Astrocyte (in vitro differentiated cells and primary cell): Measurements from ENCODE around the gene PACS2. TPM values are rescaled to one million over a fixed set of nuclear protein-coding genes. Genes with fewer than 3 reads are reported as not detected.

Experiments used
- DNase-seq: peaks from one replicate; pipeline ENCODE4 v3.0.0-alpha.2; 2010; ENCODE audit warnings: low read depth
- FAIRE-seq: peaks from 2 replicates; lab custom pipeline; 2011; peaks lifted over from hg19 to GRCh38; lab: Jason Lieb, UNC
- H2AFZ ChIP-seq: 2 replicates; pipeline ENCODE4 v1.6.0; 2012; ENCODE audit warnings: low read depth, low read length, inconsistent platforms
- H3K27ac ChIP-seq: 2 replicates; pipeline ENCODE4 v1.5.1; 2011; ENCODE audit warnings: low read depth, low read length, inconsistent platforms
- H3K27me3 ChIP-seq: 2 replicates; pipeline ENCODE4 v1.6.0; 2011; ENCODE audit warnings: low read length, inconsistent platforms; ENCODE audit not compliant: insufficient read depth
- H3K36me3 ChIP-seq: 2 replicates; pipeline ENCODE4 v1.5.1; 2011; ENCODE audit warnings: low read length, inconsistent platforms; ENCODE audit not compliant: insufficient read depth
- H3K4me1 ChIP-seq: 2 replicates; pipeline ENCODE4 v1.5.1; 2011; ENCODE audit warnings: low read length, inconsistent platforms; ENCODE audit not compliant: insufficient read depth
- H3K4me2 ChIP-seq: 2 replicates; pipeline ENCODE4 v1.6.0; 2012; ENCODE audit warnings: low read length, inconsistent platforms
- H3K4me3 ChIP-seq: 2 replicates; pipeline ENCODE4 v1.5.1; 2011; ENCODE audit warnings: low read depth, mild to moderate bottlenecking, low read length, inconsistent platforms; ENCODE audit not compliant: insufficient read depth
- H3K79me2 ChIP-seq: 2 replicates; pipeline ENCODE4 v1.6.0; 2012; ENCODE audit warnings: mild to moderate bottlenecking, low read length, inconsistent platforms; ENCODE audit not compliant: insufficient read depth
- H3K9ac ChIP-seq: 2 replicates; pipeline ENCODE4 v1.6.0; 2012; ENCODE audit warnings: mild to moderate bottlenecking, low read length, inconsistent platforms
- H3K9me3 ChIP-seq: 2 replicates; pipeline ENCODE4 v1.5.1; 2012; ENCODE audit warnings: low read depth, mild to moderate bottlenecking, low read length, inconsistent platforms; ENCODE audit not compliant: insufficient read depth
- H4K20me1 ChIP-seq: 2 replicates; pipeline ENCODE4 v1.6.0; 2012; ENCODE audit warnings: low read length, inconsistent platforms; ENCODE audit not compliant: insufficient read depth
- H3K27ac Mint-ChIP-seq: one replicate; pipeline ENCODE4 v1.8.0; 2021; ENCODE audit warnings: mild to moderate bottlenecking, mixed read lengths; ENCODE audit not compliant: unreplicated experiment
- H3K27me3 Mint-ChIP-seq: one replicate; pipeline ENCODE4 v1.8.0; 2021; ENCODE audit warnings: low read depth, mixed read lengths; ENCODE audit not compliant: unreplicated experiment
- H3K36me3 Mint-ChIP-seq: one replicate; pipeline ENCODE4 v1.8.0; 2021; ENCODE audit warnings: low read depth, mixed read lengths; ENCODE audit not compliant: unreplicated experiment
- H3K4me1 Mint-ChIP-seq: one replicate; pipeline ENCODE4 v1.8.0; 2021; ENCODE audit warnings: low read depth, mixed read lengths; ENCODE audit not compliant: unreplicated experiment
- H3K4me3 Mint-ChIP-seq: one replicate; pipeline ENCODE4 v1.8.0; 2021; ENCODE audit warnings: mild to moderate bottlenecking, moderate library complexity, mixed read lengths; ENCODE audit not compliant: unreplicated experiment
- H3K9me3 Mint-ChIP-seq: one replicate; pipeline ENCODE4 v1.8.0; 2021; ENCODE audit warnings: mild to moderate bottlenecking, mixed read lengths; ENCODE audit not compliant: unreplicated experiment
- CTCF ChIP-seq: IDR thresholded peaks from 2 replicates; pipeline ENCODE4 v1.5.1; 2011; ENCODE audit warnings: low read depth, mild to moderate bottlenecking, inconsistent platforms, low read length, moderate library complexity; ENCODE audit not compliant: insufficient read depth
- EZH2 ChIP-seq: IDR thresholded peaks from 2 replicates; pipeline ENCODE4 v1.6.1; 2012; ENCODE audit warnings: mild to moderate bottlenecking, low read length, inconsistent platforms; ENCODE audit not compliant: insufficient read depth
- total RNA-seq: library from RNA; stranded (reverse); gene quantifications from 2 replicates; pipeline ENCODE4 v1.2.1, GENCODE V29; 2021

Gene PACS2
- total RNA-seq, 1 donor from 2014 or later = 51.0 TPM

DNA sequence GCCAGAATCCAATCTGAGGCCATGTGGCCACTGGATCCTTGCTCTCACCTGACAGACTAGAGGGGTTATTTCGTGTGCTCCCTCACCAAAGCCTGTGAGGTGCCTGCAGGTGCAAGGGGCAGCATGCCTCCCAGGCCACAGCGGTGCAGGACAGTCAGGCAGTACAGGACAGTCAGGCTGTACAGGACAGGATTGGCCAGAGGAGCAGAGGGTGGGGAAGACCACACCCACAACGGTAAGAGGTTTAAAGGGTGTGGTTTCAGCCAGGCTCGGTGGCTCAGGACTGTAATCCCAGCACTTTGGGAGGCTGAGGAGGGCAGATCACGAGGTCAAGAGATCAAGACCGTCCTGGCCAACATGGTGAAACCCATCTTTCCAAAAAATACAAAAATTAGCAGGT lies 10.6 kb upstream of the PACS2 start:
- Mint-ChIP-seq H3K27ac (no peak overlapping the region), H3K27me3 (no peaks in the 10 kb centered on the region), H3K36me3 (peaks cover 3% of the 10 kb centered on the region), H3K4me3 (no peak overlapping the region), H3K9me3 (no peaks in the 10 kb centered on the region), H3K4me1 (peaks cover 4% of the 10 kb centered on the region)
- DNase-seq = no peak
- H3K27me3 ChIP-seq = no peaks in the 10 kb centered on the region
- no peak overlapping the region for H3K27ac ChIP-seq
- TF ChIP-seq EZH2 (no peak), CTCF (no peak)
- H3K4me3 ChIP-seq = no peak overlapping the region
- no peaks in the 10 kb centered on the region for H3K9me3 ChIP-seq
- peaks cover 14% of the 10 kb centered on the region for H3K79me2 ChIP-seq
- no peak overlapping the region for H2AFZ ChIP-seq
- FAIRE-seq = no peak
- no peak overlapping the region for H3K9ac ChIP-seq
- H3K36me3 ChIP-seq = no peaks in the 10 kb centered on the region
- peaks cover 12% of the 10 kb centered on the region for H4K20me1 ChIP-seq
- H3K4me2 ChIP-seq = no peak overlapping the region
- peaks cover 4% of the 10 kb centered on the region for H3K4me1 ChIP-seq

- no peak for TF ChIP-seq EZH2
- no peak for TF ChIP-seq CTCF
- no peak overlapping the region for H3K27ac Mint-ChIP-seq
- Histone ChIP-seq H3K9me3 (no peaks in the 10 kb centered on the region), H3K79me2 (peaks cover 8% of the 10 kb centered on the region), H3K27ac (no peak overlapping the region), H3K4me3 (no peak overlapping the region), H2AFZ (no peak overlapping the region), H3K4me2 (no peak overlapping the region), H3K4me1 (peaks cover 2% of the 10 kb centered on the region), H4K20me1 (peaks cover 5% of the 10 kb centered on the region), H3K9ac (no peak overlapping the region), H3K36me3 (no peaks in the 10 kb centered on the region), H3K27me3 (no peaks in the 10 kb centered on the region)
- no peaks in the 10 kb centered on the region for H3K27me3 Mint-ChIP-seq
- H3K4me1 Mint-ChIP-seq = peaks cover 3% of the 10 kb centered on the region
- FAIRE-seq (no peak), DNase-seq (no peak)
- H3K36me3 Mint-ChIP-seq = peaks cover 3% of the 10 kb centered on the region
- H3K9me3 Mint-ChIP-seq = no peaks in the 10 kb centered on the region
- no peak overlapping the region for H3K4me3 Mint-ChIP-seq
Observed at GRCh38 chr14:105304565-105304964, 10.0 kb upstream of the PACS2 start.

- H3K27ac ChIP-seq = no peak overlapping the region
- Mint-ChIP-seq H3K4me3 (no peak overlapping the region), H3K27ac (no peak overlapping the region), H3K4me1 (no peaks in the 10 kb centered on the region), H3K36me3 (peaks cover 3% of the 10 kb centered on the region), H3K9me3 (no peaks in the 10 kb centered on the region), H3K27me3 (no peaks in the 10 kb centered on the region)
- no peak for TF ChIP-seq CTCF
- TF ChIP-seq EZH2 = no peak
- no peak overlapping the region for H2AFZ ChIP-seq
- no peaks in the 10 kb centered on the region for H3K4me1 ChIP-seq
- no peaks in the 10 kb centered on the region for H4K20me1 ChIP-seq
- no peaks in the 10 kb centered on the region for H3K79me2 ChIP-seq
- no peak overlapping the region for H3K4me3 ChIP-seq
- H3K9me3 ChIP-seq = no peaks in the 10 kb centered on the region
- H3K36me3 ChIP-seq = no peaks in the 10 kb centered on the region
- no peak overlapping the region for H3K4me2 ChIP-seq
- H3K27me3 ChIP-seq = no peaks in the 10 kb centered on the region
- DNase-seq (no peak), FAIRE-seq (no peak)
- H3K9ac ChIP-seq = no peak overlapping the region
Observed at GRCh38 chr14:105305345-105305744, 9.2 kb upstream of the PACS2 start.
